GM21619 (cell line): ENCODE measurements around the gene GET4.
"Not testable (repeated sequence)": the region's sequence is repeated elsewhere in the genome, so short reads cannot be mapped to it uniquely, and the experiment has no call there.

ENCODE experiments used
- ATAC-seq: cut with Tn5 transposase; IDR thresholded peaks from one replicate; pipeline ENCODE4 v1.9.1; 2021; ENCODE audit not compliant: unreplicated experiment

Gene GET4

GRCh38 chr7:868189-868486 is 8.2 kb upstream of the GET4 start:
- ATAC-seq: no peak

- no peak for ATAC-seq
These were observed 7.0 kb upstream of the GET4 start for GRCh38 chr7:869348-869747.

DNA sequence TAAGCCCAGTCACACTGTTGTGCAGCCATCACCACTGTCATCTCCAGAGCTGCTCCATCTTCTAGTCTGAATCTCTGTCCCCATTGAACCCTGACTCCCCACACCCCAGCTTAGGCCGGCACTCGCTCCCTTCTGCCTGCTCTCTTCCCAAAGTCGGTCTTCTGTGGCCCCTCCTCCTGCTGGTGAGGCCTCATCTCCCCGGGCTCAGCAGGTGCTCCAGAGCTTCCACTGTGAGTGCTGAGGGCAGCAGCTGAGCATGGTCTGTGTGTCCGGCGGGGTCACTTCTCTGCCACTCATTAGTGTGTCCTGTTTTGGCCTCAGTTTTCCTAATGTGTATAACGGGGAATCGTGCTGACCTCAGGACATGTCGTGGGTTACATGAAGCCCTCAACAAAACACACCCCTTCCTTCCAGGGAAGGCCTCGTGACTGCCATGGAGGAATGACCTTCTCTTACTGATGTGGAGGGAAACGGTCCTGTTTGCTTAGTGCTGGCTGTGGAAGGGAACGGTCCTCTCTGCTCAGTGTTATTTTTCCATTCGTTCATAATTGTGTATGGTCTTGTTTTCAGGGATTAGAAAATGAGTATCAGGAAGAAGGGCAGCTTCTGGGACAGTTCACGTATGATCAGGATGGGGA is 4.3 kb upstream of the GET4 start:
- no peak for ATAC-seq

DNA sequence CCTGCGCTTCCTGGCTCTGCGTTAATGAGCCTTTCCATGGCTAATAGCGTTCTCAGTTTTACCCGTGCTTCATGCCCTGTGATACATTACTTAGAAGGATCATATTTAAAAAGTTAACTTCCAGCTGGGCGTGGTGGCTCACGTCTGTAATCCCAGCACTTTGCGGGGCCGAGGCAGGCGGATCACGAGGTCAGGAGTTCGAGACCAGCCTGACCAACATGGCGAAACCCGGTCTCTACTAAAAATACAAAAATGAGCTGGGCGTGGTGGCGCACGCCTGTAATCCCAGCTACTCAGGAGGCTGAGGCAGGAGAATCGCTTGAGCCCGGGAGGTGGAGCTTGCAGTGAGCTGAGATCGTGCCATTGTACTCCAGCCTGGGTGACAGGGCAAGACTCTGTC is 3.7 kb upstream of the GET4 start:
- ATAC-seq: not testable (repeated sequence)

GRCh38 chr7:873367-874002 is 2.9 kb upstream of the GET4 start:
- no peak for ATAC-seq

DNA sequence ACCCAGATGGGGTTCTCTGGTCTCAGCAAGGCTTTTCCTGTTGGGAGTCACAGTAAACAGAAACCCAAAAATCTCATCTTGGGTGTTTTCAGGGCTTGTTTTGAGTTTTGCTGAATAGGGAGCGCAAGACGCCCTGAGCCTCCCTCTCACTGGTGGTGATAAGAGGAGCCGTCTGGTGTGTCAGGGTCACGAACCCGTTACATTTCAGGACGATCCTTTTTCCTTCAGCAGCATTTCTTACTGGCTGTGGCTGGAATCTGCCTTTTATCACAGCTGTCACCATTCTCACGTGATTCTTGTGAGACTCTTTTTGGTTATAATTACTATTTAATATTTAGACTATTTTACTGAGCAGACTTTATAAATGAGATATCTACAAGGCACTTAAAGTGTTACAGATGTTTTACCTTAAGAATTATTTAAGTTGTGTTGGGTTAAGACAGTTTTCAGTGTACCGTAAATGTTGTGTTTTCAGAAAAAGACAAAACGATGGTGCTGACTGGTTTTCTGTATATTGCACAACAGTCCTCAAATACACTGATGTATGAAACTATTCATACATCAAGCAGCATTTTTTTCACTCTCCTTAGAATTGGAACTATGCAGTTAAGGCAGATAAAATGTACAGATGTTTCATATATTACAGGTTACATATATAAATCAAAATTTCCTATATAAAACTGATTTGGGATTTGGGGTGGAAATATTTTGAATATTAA is 2.2 kb upstream of the GET4 start:
- no peak for ATAC-seq

- no peak for ATAC-seq
These were observed 1.3 kb upstream of the GET4 start for GRCh38 chr7:875051-875450.

GRCh38 chr7:875476-876076 is 778 bp upstream of the GET4 start:
- no peak for ATAC-seq

DNA sequence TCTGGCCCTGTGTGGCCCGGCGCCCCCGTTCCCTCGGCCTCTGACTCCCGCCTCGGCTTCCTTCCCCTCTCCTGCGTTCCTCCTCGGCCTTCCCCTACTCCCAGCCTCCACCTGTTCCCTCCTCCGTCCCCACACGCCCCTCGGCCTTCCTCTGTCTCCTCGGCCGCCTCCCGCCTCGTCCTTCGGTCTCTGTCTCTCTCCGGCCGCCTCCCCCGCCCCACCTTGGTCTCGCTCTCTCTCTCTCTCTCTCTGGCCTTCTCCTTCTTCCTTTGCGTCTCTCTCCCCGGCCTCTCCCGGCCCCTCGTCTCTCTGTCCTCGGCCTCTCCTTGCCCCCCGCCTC is 588 bp downstream of the GET4 start:
- ATAC-seq: peak; percentile 22

GRCh38 chr7:877312-878232 is 1.2 kb downstream of the GET4 start:
- ATAC-seq: no peak

DNA sequence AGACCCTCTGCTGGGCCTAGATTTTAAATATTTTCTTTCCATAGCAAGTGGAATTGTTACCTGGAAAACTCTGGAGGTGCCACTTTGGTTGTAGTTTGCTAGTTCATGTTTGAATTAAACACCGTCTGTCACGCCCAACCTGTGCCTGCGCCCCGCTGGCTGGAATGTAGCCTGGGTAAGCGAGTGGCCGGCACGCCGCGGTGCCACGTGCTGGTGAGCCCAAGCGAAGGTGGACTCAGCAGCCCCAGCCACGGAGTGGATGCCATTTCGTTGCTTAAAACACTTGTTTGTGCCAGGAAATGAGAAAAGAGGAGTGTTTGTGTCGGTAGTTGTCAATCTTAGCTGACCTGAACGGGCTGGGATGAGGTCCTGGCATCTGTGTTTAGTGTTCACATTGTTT is 2.7 kb downstream of the GET4 start:
- no peak for ATAC-seq

GRCh38 chr7:879706-880105 is 3.4 kb downstream of the GET4 start:
- ATAC-seq: no peak

DNA sequence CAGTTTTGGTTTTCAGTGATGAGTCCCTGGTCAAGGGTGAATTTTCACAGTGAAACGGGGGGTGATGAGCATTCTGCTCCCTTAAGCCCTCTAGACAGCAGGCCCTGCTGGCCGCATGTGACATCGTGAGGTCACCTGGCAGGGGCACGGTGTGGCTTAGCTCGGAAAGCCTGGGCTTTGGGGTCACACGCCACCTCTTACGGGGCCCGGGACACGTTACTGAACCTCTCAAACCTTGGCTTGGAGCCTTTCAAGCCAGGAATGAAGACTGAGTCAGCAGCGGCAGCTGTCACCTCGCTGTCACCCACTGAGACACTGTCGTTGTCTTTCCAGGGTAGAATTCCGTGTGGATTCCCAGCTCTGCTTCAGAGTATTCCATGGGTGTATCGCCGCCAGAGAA is 4.1 kb downstream of the GET4 start:
- no peak for ATAC-seq

DNA sequence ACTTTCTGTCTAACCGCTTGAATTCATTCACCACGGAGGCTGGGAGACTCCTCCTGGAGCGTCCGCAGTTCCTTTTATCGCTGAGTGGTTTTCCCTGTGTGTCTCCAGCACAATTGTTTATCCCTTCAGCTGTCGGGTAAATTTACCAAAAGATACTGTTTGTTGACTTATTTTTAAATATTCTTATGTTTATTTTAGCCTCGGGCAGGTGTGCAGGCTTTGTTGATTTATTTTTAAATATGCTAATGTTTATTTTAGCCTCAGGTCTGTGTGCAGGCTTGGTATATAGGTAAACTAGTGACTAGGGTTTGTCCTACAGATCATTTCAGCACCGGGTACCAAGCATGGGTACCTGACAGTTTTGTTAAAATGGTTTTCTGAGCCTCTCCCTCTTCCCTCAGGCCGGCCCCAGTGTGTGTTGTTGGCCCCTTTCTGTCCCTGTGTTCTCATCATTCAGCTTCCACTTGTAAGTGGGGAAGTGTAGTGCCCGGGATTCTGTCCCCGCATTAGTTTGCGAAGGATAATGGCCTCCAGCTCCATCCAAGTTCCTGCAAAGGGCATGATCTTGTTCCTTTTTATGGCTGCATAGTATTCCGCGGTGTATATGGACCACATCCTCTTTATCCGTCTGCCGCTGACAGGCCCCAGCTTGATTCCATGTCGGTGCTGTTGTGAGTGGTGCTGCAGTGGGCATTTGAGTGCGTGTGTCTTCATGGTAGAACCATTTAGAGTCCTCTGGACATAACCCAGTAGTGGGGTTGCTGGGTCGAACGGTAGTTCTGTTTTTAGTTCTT is 5.3 kb downstream of the GET4 start:
- no peak for ATAC-seq

DNA sequence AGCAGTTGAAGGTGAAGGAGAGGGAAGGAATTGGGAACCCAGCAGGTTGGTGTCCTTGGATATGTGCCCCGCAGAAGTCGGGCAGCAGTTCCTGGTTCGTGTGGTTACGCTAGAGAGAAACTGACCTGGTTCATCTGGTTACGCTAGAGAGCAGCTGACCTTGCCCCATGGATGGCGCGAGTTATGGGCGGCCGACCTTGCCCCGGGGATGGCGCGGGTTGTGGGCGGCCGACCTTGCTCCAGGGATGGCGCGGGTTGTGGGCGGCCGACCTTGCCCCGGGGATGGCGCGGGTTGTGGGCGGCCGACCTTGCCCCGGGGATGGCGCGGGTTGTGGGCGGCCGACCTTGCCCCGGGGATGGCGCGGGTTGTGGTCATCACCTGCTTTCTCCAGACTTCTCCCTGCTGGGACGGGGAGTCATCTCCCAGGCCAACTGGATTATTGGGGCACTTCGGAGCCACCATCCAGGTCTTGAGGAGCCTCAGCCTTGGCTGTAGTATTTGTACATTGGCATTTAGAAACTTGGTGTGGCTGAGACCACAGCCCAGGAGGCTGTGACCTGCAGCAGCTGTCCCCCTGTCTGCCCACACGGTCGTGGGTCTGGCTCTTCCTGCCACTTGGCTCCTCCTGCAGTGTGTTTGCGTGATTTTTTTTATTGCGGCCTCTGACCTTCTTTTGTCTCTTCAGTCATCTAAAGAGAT is 6.1 kb downstream of the GET4 start:
- no peak for ATAC-seq

DNA sequence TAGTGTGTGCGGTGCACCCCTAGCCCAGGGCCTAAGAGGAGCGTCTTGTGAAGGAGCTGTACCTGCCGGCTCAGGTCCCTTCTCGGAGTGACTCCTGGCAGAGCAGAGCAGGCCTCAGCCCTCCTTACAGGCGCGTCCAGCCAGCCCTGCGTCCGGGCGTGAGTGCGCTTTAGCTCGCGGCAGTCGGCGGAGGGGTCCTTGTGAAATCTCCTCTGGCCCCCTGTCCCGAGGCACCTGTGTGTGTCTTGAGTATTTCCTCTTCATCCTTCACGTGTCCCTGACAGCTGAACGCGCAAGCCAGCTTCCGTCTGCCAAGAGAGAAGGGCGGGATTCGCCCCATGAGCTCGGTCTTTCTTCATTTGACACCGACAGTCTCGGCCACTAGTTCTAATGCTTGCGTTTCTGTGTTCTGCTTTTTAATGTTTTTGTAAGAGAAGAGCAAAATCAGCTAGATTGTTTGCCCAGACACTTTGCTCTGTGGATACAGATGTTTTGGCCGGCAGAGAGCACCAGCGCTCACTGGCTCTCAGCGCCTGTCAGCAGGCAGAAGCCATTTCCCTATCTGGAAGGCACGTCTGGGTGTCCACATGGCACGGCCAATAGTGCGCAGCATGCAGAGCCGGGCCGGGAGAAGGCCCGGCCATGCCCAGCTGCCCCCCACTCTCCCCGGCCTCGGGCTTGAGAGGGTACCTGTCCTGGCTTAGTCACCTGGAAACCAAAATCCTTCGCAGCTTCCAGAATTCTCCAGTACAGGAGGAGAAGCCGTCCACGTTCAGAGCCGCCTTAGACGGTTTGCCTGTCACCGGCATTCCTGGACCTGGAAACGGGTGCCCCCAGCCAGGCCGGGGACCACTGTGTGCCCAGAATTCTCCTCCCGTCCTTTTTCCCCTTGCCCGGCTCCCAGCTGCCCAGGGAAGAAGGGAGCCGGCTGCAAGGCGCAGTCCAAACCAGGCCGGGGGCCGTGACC is 7.0 kb downstream of the GET4 start:
- ATAC-seq: no peak

DNA sequence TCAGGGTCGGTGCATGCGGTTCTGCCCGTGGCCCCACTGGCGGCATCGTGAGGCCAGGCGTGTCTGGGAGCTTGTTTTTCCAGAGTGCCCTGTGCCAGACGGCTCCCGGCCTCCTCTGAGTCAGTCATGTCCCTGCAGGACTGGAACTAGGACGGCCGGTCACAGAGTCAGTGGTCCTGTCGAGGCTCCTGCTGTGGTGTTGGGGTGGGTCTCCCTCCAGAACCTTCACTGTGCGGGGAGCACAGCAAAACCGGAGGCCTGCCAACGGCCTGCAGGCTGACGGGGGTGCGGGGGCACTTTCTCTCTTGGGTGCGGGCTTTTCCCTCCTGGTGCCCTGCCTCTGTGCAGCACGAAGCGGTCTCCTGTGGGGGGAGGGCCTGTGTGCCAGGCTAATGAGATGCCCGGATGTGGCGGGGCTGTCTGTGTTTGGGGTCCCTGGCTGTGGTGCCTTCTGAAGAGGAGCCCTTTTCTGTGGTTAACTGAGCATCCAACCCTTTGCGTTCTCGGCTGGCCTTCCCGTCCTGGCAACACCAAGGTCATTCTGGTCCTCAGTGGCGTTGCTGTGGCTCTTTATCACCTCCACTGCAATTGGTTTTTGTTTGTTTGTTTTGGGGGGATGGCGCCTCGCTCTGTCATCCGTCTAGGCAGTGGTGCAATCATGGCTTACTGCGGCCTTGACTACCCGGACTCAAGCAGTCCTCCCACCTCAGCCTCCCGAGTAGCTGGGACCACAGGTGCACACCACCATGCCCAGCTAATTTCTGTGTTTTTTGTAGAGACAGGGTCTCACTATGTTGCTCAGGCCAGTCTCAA is 8.0 kb downstream of the GET4 start:
- no peak for ATAC-seq
